ENCODE results near the gene ZC3H12D. TPM values are rescaled to one million over a fixed set of nuclear protein-coding genes. Genes with fewer than 3 reads are reported as not detected.
"Not testable (repeated sequence)": the region's sequence is repeated elsewhere in the genome, so short reads cannot be mapped to it uniquely, and the experiment has no call there.

ZC3H12D gene
- total and polyA plus RNA-seq, 2 experiments from 2014 or later, result 0.07 TPM; not detected in 1

- TF ChIP-seq ZNF462 (CRISPR knock-in tag; IDR thresholded peaks at IDR 0.05), result no peak
- TF ChIP-seq STAT1 (IDR thresholded peaks at IDR 0.05; ENCODE audit: unreplicated experiment), result no peak
- no peak for TF ChIP-seq CREB1 (CRISPR knock-in tag; IDR thresholded peaks at IDR 0.05; ENCODE audit: low read depth)
- TF ChIP-seq ZNF331 (CRISPR knock-in tag; IDR thresholded peaks at IDR 0.05; ENCODE audit: low read depth), result no peak
Observed at GRCh38 chr6:149461670-149462069, 23.1 kb downstream of the ZC3H12D start (continued).

DNA sequence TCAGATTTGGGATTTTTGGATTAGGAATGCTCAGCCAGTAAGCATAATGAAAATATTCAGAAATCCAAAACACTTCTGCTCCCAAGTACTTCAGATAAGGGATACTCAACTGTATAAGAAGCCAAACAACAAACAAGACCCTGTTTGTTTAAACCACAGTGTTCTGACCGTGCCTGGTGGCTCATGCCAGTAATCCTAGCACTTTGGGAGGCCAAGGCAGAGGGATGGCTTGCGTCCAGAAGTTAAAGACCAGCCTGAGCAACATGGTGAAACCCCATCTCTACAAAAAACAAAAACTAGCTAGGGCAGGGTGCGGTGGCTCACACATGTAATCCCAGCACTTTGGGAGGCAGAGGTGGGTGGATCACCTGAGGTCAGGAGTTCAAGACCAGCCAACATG lies 24.6 kb downstream of the ZC3H12D start:
- H2AFZ ChIP-seq; ATAC-seq; H3K9me3 Mint-ChIP-seq; H3K27ac ChIP-seq (ENCODE audit: low read depth); H3K27me3 Mint-ChIP-seq (ENCODE audit: insufficient read depth, low read depth, poor library complexity); H3K9me2 ChIP-seq (ENCODE audit: insufficient read depth); H3K27ac Mint-ChIP-seq; H3K4me3 Mint-ChIP-seq; H4K20me1 ChIP-seq (replicated peaks; ENCODE audit: insufficient read depth); H3K4me2 ChIP-seq; H3K79me2 ChIP-seq (replicated peaks; ENCODE audit: insufficient read depth); H3K36me3 Mint-ChIP-seq (ENCODE audit: low read depth); H3K4me1 ChIP-seq (ENCODE audit: insufficient read depth); H3K4me1 Mint-ChIP-seq; H3K27me3 ChIP-seq (ENCODE audit: insufficient read depth); DNase-seq (ENCODE audit: low spot score); H3F3A ChIP-seq (replicated peaks; ENCODE audit: low read depth); H3K36me3 ChIP-seq (ENCODE audit: insufficient read depth); H3K4me3 ChIP-seq: not testable (repeated sequence)

DNA sequence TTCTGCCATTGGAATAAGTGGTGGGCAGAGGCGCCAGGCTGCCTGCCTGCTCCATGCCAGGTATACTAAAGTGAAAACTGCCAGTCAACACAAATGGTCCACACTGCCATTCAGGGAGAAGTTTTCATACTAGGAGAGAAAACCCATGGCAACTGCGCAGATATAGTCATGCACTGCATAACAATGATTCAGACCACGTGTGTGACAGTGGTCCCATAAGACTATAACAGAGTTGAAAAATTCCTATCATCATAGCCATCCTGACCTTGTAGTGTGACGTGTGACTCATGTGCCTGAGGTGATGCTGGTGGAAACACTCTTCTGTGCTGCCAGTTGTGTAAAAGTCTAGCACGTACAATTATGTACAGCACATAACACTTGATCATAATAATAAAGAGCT lies 25.1 kb downstream of the ZC3H12D start:
- Histone ChIP-seq H3K79me2 (replicated peaks; ENCODE audit: insufficient read depth) (no peaks in the 10 kb centered on the region), H2AFZ (no peak overlapping the region), H4K20me1 (replicated peaks; ENCODE audit: insufficient read depth) (no peaks in the 10 kb centered on the region), H3F3A (replicated peaks; ENCODE audit: low read depth) (no peaks in the 10 kb centered on the region), H3K4me3 (no peak overlapping the region), H3K36me3 (ENCODE audit: insufficient read depth) (no peaks in the 10 kb centered on the region), H3K9me2 (ENCODE audit: insufficient read depth) (no peaks in the 10 kb centered on the region), H3K27me3 (ENCODE audit: insufficient read depth) (no peaks in the 10 kb centered on the region), H3K27ac (ENCODE audit: low read depth) (no peak overlapping the region), H3K4me2 (no peak overlapping the region), H3K4me1 (ENCODE audit: insufficient read depth) (no peaks in the 10 kb centered on the region)
- Mint-ChIP-seq H3K4me1 (no peaks in the 10 kb centered on the region), H3K4me3 (no peak overlapping the region), H3K36me3 (ENCODE audit: low read depth) (no peaks in the 10 kb centered on the region), H3K27ac (no peak overlapping the region), H3K27me3 (ENCODE audit: insufficient read depth, low read depth, poor library complexity) (peaks cover 2% of the 10 kb centered on the region), H3K9me3 (no peaks in the 10 kb centered on the region)
- no peak for TF ChIP-seq NANOG (IDR thresholded peaks at IDR 0.05; ENCODE audit: borderline replicate concordance)
- TF ChIP-seq POLR2AphosphoS5 (IDR thresholded peaks at IDR 0.05; ENCODE audit: low read depth), result no peak
- no peak for ATAC-seq
- no peak for DNase-seq (ENCODE audit: low spot score)
